GM12878 (cell line): ENCODE data around the gene GRHL1. TPM values are rescaled to one million over a fixed set of nuclear protein-coding genes. Genes with fewer than 3 reads are reported as not detected.

Experiments
- ATAC-seq: fragments of 200-7000 bp; cut with Tn5 transposase; 3 replicates; pipeline ENCODE4 v1.9.1; 2020; ENCODE audit warnings: mild to moderate bottlenecking, moderate library complexity
- BruUV-seq: library from RNA; stranded (reverse); fragments of 400-500 nt; replicated peaks from 2 replicates; lab custom pipeline; 2021; lab: Mats Ljungman, UMichigan
- CTCF ChIA-PET: fragments of 300-600 bp; sonication (Branson Sonifier 250); formaldehyde crosslinking; extraction: SDS; loops from one replicate; lab custom pipeline; 2021; ENCODE audit warnings: inconsistent platforms; lab: Yijun Ruan, JAX
- POLR2A ChIA-PET: fragments of 350-600 bp; formaldehyde crosslinking; extraction: SDS; loops from one replicate; lab custom pipeline; 2021; ENCODE audit warnings: inconsistent platforms; lab: Charles Lee
- RAD21 ChIA-PET: fragments of 300-600 bp; sonication (Branson Sonifier 250); formaldehyde crosslinking; loops from one replicate; lab custom pipeline; 2023; ENCODE audit warnings: antibody characterized with exemption; ENCODE audit not compliant: unreplicated experiment; lab: Charles Lee
- SMC1A ChIA-PET: fragments of 300-600 bp; sonication (Branson Sonifier 250); formaldehyde crosslinking; loops from one replicate; lab custom pipeline; 2023; ENCODE audit not compliant: unreplicated experiment, uncharacterized antibody; lab: Charles Lee
- DNase-seq: peaks from one replicate; pipeline ENCODE4 v3.0.0-alpha.2; 2011; ENCODE audit warnings: low read depth, low spot score
- FAIRE-seq: peaks from 3 replicates; lab custom pipeline; 2011; peaks lifted over from hg19 to GRCh38; lab: Jason Lieb, UNC
- H2AFZ ChIP-seq: 2 replicates; pipeline ENCODE4 v1.6.0; 2011; ENCODE audit warnings: low read depth, low read length, control low read depth; ENCODE audit not compliant: control insufficient read depth
- H3K27ac ChIP-seq: 2 replicates; pipeline ENCODE4 v1.5.1; 2011; ENCODE audit warnings: control low read depth; ENCODE audit not compliant: control insufficient read depth, insufficient read depth
- H3K27me3 ChIP-seq, 2 experiments: replicated peaks in 1 of 2; 2 replicates each; pipeline versions ENCODE4 v1.6.0 to v1.6.1; 2011; ENCODE audit warnings: low read length in 1 of 2; ENCODE audit not compliant: control insufficient read depth in 2 of 2, insufficient read depth in 2 of 2
- H3K36me3 ChIP-seq, 2 experiments: 2 replicates each; pipeline ENCODE4 v1.5.1; 2011; ENCODE audit warnings: low read length in 1 of 2; ENCODE audit not compliant: control insufficient read depth in 2 of 2, insufficient read depth in 2 of 2
- H3K4me1 ChIP-seq: 2 replicates; pipeline ENCODE4 v1.6.1; 2011; ENCODE audit warnings: mild to moderate bottlenecking, low read length, moderate library complexity, mixed read lengths; ENCODE audit not compliant: control insufficient read depth, insufficient read depth
- H3K4me2 ChIP-seq: 2 replicates; pipeline ENCODE4 v1.6.0; 2011; ENCODE audit warnings: control low read depth; ENCODE audit not compliant: control insufficient read depth, insufficient read depth
- H3K4me3 ChIP-seq: fragments of 200-600 bp; sonication (generic); 2 replicates; pipeline ENCODE4 v1.5.1; 2016
- H3K79me2 ChIP-seq: 2 replicates; pipeline ENCODE4 v1.6.0; 2011; ENCODE audit warnings: low read length; ENCODE audit not compliant: control insufficient read depth, insufficient read depth
- H3K9ac ChIP-seq: 2 replicates; pipeline ENCODE4 v1.8.0; 2011; ENCODE audit warnings: low read length, control low read depth, mixed read lengths; ENCODE audit not compliant: control insufficient read depth, insufficient read depth
- H3K9me3 ChIP-seq: replicated peaks from 3 replicates; pipeline ENCODE4 v1.5.1; 2011; ENCODE audit warnings: mild to moderate bottlenecking, low read length; ENCODE audit not compliant: control insufficient read depth, insufficient read depth
- H4K20me1 ChIP-seq: 2 replicates; pipeline ENCODE4 v1.6.0; 2011; ENCODE audit not compliant: control insufficient read depth, insufficient read depth
- HCFC1 ChIP-seq: fragments of 150-350 bp; IDR thresholded peaks from 2 replicates; pipeline ENCODE4 v1.6.1; 2014; ENCODE audit warnings: low read length
- MXI1 ChIP-seq: fragments of 150-350 bp; IDR thresholded peaks from 2 replicates; pipeline ENCODE4 v1.6.1; 2011; ENCODE audit warnings: low read depth, mild to moderate bottlenecking, inconsistent platforms, low read length, improper control_type of control experiment
- MYC ChIP-seq: IDR thresholded peaks from 2 replicates; pipeline ENCODE4 v1.6.1; 2011; ENCODE audit warnings: mild to moderate bottlenecking, low read length, moderate library complexity, inconsistent platforms; ENCODE audit not compliant: insufficient read depth, insufficient replicate concordance, insufficient read length, severe bottlenecking
- PKNOX1 ChIP-seq: fragments of 450-650 bp; IDR thresholded peaks from 2 replicates; pipeline ENCODE4 v1.6.1; 2016; ENCODE audit warnings: mild to moderate bottlenecking
- RB1 ChIP-seq: fragments of 450-650 bp; formaldehyde crosslinking; IDR thresholded peaks from 2 replicates; pipeline ENCODE4 v1.6.1; 2017; ENCODE audit warnings: mild to moderate bottlenecking, borderline replicate concordance
- STAT3 ChIP-seq: IDR thresholded peaks from 2 replicates; pipeline ENCODE4 v1.6.1; 2011; ENCODE audit warnings: low read depth, low read length, improper control_type of control experiment
- SUZ12 ChIP-seq: fragments of 200-600 bp; sonication (generic); IDR thresholded peaks from one replicate; pipeline ENCODE4 v1.6.1; 2018; ENCODE audit warnings: antibody characterized with exemption, mild to moderate bottlenecking; ENCODE audit not compliant: unreplicated experiment
- TAF1 ChIP-seq: IDR thresholded peaks from 2 replicates; pipeline ENCODE4 v1.6.1; 2011; ENCODE audit warnings: mild to moderate bottlenecking, low read depth, low read length, borderline replicate concordance
- USF2 ChIP-seq: IDR thresholded peaks from 2 replicates; pipeline ENCODE4 v1.6.1; 2011; ENCODE audit warnings: low read depth, low read length, improper control_type of control experiment, borderline replicate concordance
- WGBS: methylation state at CpG from one replicate; pipeline ENCODE4 v1.1.6; 2016; ENCODE audit warnings: low lambda C conversion rate; ENCODE audit not compliant: insufficient replicate concordance, insufficient coverage; ENCODE audit errors: missing lambda C conversion rate; 5-methylcytosine and 5-hydroxymethylcytosine counted together
- in situ Hi-C: fragments of 300-500 bp; cut with MboI; formaldehyde crosslinking; loops from 9 replicates; pipeline ENCODE4 v1.14.3; 2018; ENCODE audit warnings: mixed read lengths
- intact Hi-C: fragments of 100-400 bp; cut with micrococcal nuclease; formaldehyde crosslinking; loops from one replicate; pipeline ENCODE4 v1.14.2; 2022; ENCODE audit not compliant: unreplicated experiment
- polyA plus RNA-seq, 11 experiments: library from polyadenylated mRNA; depleted of rRNA in 4 of 11; unstranded in 6 of 11; stranded (reverse) in 5 of 11; fragments of >200 nt; fragmentation: Nextera tagmentation in 4 of 11; fragmentation: Illumina TruSeq in 1 of 11; extraction: Ambion mirVana in 4 of 11; extraction: Trizol in 1 of 11; gene quantifications; 1 replicate in 1 of 11; 2 replicates in 10 of 11; pipeline versions ENCODE4 v1.2.1 to v1.2.3, GENCODE V29; 2011 to 2016; ENCODE audit warnings: inconsistent platforms in 2 of 11, missing spikeins in 2 of 11, low read depth in 1 of 11
- total RNA-seq, 4 experiments: library from RNA; depleted of rRNA in 3 of 4; stranded (reverse); fragments of >200 nt in 3 of 4; fragmentation: Illumina TruSeq in 1 of 4; extraction: Trizol in 1 of 4; gene quantifications; 2 replicates each; pipeline versions ENCODE4 v1.2.1 to v1.2.3, GENCODE V29; 2013 to 2021
- TF ChIP-seq, protein P1 (sequence below): IDR thresholded peaks from 2 replicates; pipeline ENCODE4 v1.6.1; 2012; ENCODE audit warnings: mild to moderate bottlenecking, low read depth, low read length
- TF ChIP-seq, protein P2 (sequence below): fragments of 450-650 bp; IDR thresholded peaks from 2 replicates; pipeline ENCODE4 v1.6.1; 2014; ENCODE audit warnings: mild to moderate bottlenecking

Gene GRHL1
- total and polyA plus RNA-seq, 10 of the 15 experiments (the other 5 are each of a cell fraction or from before 2014, with no cell fraction given) = 0.09 to 0.81 (median 0.28) TPM; not detected in 1

DNA sequence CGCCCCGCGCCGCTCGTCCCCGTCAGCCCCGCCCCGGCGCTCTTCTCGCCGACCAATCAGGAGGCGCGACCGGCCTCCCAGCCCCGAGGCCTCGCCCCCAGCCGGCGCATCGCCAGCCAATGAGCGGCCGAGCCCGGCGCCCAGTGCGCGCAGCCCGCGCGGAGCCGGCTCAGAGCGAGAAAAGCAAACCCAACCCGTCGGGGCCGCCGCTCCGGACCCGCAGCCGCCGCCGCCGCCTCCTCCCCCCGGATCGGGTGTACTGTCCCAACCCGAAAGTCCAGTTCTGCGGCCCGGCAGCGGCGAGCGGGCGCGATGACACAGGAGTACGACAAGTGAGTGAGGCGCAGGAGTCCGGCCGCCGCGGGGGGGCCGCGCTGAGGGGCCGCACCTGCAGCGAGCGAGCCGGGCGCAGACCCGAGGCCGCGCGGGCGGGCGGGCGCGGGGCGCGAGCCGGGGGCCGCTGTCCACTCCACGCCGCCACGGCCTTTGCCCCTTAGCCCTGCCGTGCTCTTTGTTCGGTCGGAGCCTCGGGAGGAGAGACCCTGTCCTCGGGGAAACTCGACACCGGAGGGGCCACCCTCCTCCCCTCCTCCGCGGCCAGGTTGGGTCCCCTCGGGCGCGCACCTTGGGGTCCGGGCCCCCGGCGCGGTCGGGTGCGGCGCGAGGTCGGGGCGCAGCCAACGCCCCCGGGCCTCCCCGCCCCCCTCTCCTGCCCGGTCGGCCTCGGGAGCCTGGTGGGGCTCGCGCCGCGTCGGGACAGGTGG, at the start of gene GRHL1 (continued):
- TF ChIP-seq, protein P1, sequence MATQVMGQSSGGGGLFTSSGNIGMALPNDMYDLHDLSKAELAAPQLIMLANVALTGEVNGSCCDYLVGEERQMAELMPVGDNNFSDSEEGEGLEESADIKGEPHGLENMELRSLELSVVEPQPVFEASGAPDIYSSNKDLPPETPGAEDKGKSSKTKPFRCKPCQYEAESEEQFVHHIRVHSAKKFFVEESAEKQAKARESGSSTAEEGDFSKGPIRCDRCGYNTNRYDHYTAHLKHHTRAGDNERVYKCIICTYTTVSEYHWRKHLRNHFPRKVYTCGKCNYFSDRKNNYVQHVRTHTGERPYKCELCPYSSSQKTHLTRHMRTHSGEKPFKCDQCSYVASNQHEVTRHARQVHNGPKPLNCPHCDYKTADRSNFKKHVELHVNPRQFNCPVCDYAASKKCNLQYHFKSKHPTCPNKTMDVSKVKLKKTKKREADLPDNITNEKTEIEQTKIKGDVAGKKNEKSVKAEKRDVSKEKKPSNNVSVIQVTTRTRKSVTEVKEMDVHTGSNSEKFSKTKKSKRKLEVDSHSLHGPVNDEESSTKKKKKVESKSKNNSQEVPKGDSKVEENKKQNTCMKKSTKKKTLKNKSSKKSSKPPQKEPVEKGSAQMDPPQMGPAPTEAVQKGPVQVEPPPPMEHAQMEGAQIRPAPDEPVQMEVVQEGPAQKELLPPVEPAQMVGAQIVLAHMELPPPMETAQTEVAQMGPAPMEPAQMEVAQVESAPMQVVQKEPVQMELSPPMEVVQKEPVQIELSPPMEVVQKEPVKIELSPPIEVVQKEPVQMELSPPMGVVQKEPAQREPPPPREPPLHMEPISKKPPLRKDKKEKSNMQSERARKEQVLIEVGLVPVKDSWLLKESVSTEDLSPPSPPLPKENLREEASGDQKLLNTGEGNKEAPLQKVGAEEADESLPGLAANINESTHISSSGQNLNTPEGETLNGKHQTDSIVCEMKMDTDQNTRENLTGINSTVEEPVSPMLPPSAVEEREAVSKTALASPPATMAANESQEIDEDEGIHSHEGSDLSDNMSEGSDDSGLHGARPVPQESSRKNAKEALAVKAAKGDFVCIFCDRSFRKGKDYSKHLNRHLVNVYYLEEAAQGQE = no peak
- no peak for TF ChIP-seq HCFC1
- TF ChIP-seq MXI1 = 0 out of 2 replicates have a peak, but pooled peaks have one; percentile 13

DNA sequence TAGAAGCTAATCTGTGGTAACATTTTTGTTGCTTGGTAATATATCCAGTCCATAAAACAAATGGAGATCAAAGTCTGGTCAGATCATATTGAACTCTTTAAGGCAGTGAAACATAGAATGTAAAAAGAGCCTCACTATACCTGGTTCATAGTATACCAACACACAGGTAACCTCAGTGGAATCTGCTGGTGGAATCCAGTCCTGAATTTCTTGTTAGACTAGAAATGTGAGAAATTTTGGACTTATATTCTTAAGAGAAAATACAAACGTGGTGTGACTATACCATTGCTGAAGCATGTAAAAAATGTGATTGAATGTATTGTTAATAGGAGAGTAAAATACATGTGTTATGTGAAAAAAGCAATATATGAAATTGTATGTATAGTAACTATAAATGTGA, 46.1 kb upstream of the GRHL1 start:
- Histone ChIP-seq H3K4me1 (no peaks in the 10 kb centered on the region), H3K4me2 (no peak overlapping the region), H3K36me3 (no peaks in the 10 kb centered on the region), H3K9ac (no peak overlapping the region), H3K9me3 (no peaks in the 10 kb centered on the region), H3K27ac (no peak overlapping the region), H4K20me1 (no peaks in the 10 kb centered on the region), H2AFZ (no peak overlapping the region), H3K27me3 (no peaks in the 10 kb centered on the region), H3K79me2 (no peaks in the 10 kb centered on the region), H3K4me3 (no peak overlapping the region)
- ChIA-PET SMC1A (no interaction called here), RAD21 (no interaction called here), CTCF (interaction anchor here (1.0 kb wide), 1 partner anchor 9 kb away, joined by 3 read pairs; no protein-coding TSS in a partner anchor), POLR2A (no interaction called here)
- ATAC-seq = no peak
- intact Hi-C loops = no loop called here
- in situ Hi-C loops = no loop called here
- BruUV-seq = no TSS peak
- FAIRE-seq = no peak
- 92% methylated on average over 1 of the region's 1 CpG for WGBS
- DNase-seq = no peak
- TF ChIP-seq TAF1 (no peak), USF2 (no peak), PKNOX1 (no peak), SUZ12 (no peak), STAT3 (no peak), RB1 (no peak), MYC (no peak)
- TF ChIP-seq, protein P2, sequence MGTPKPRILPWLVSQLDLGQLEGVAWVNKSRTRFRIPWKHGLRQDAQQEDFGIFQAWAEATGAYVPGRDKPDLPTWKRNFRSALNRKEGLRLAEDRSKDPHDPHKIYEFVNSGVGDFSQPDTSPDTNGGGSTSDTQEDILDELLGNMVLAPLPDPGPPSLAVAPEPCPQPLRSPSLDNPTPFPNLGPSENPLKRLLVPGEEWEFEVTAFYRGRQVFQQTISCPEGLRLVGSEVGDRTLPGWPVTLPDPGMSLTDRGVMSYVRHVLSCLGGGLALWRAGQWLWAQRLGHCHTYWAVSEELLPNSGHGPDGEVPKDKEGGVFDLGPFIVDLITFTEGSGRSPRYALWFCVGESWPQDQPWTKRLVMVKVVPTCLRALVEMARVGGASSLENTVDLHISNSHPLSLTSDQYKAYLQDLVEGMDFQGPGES = no peak
